HG03342 (cell line): ENCODE data around the gene BSDC1.

Experiments used
- ATAC-seq: cut with Tn5 transposase; IDR thresholded peaks from one replicate; pipeline ENCODE4 v1.9.1; 2021; ENCODE audit warnings: mild to moderate bottlenecking, moderate library complexity; ENCODE audit not compliant: unreplicated experiment

Gene BSDC1

GRCh38 chr1:32337855-32338636 is 56.2 kb downstream of the BSDC1 start:
- ATAC-seq, result no peak

- ATAC-seq, result no peak
These were observed 57.1 kb downstream of the BSDC1 start for GRCh38 chr1:32336963-32337675.

- no peak for ATAC-seq
These were observed 57.7 kb downstream of the BSDC1 start for GRCh38 chr1:32336591-32336932.

- ATAC-seq, result peak; percentile 40
These were observed 58.3 kb downstream of the BSDC1 start, which contains the start of gene MARCKSL1 for GRCh38 chr1:32335790-32336590. TSS of gene MARCKSL1 (minus strand) at chr1:32336233. CDS start at chr1:32336033, 200 bp downstream.

GRCh38 chr1:32335535-32335789 is 58.8 kb downstream of the BSDC1 start:
- ATAC-seq, result no peak

- no peak for ATAC-seq
These were observed 59.2 kb downstream of the BSDC1 start for GRCh38 chr1:32334864-32335534.

GRCh38 chr1:32334274-32334861 is 59.9 kb downstream of the BSDC1 start:
- ATAC-seq, result no peak

- no peak for ATAC-seq
These were observed 60.8 kb downstream of the BSDC1 start for GRCh38 chr1:32333251-32333963.

GRCh38 chr1:32332290-32333079 is 61.8 kb downstream of the BSDC1 start:
- no peak for ATAC-seq

- ATAC-seq, result no peak
These were observed 62.7 kb downstream of the BSDC1 start for GRCh38 chr1:32331549-32331948.

GRCh38 chr1:32330558-32331151 is 63.6 kb downstream of the BSDC1 start:
- no peak for ATAC-seq

GRCh38 chr1:32329931-32330466 is 64.2 kb downstream of the BSDC1 start:
- no peak for ATAC-seq

- no peak for ATAC-seq
These were observed 67.0 kb downstream of the BSDC1 start for GRCh38 chr1:32327204-32327603.

GRCh38 chr1:32321712-32322291 is 72.4 kb downstream of the BSDC1 start:
- ATAC-seq, result no peak

GRCh38 chr1:32318127-32318869 is 75.9 kb downstream of the BSDC1 start:
- no peak for ATAC-seq

- ATAC-seq, result peak; percentile 32
These were observed 77.4 kb downstream of the BSDC1 start for GRCh38 chr1:32316903-32317277.
